ENCODE data around the gene FAM107A. TPM values are rescaled to one million over a fixed set of nuclear protein-coding genes. Genes with fewer than 3 reads are reported as not detected.

The FAM107A gene
- total and polyA plus RNA-seq, 12 donors = 18.3 to 149 (median 55.0) TPM

DNA sequence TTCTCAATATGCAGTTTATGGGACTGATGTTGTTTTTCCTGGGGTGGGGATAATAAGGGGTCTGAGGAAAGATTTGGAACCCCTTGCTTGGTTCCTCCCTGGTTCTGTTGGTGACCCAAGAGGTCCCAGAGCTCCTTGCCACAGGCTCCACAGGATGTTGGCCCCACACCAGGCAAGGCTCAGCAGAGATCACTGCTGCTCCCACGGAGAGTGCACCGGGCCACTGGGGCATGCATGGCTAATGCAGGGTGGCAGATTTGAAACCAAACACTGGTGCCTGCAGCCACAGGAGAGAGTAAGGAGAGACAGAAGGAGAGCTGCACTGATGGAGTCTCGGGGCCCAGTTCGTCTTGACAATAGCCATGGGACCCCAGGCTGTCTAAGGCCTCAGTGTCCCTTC lies 2.5 kb downstream of the FAM107A start:
- Histone ChIP-seq H3K9me3 (peaks cover 0 to 6% (median 0%) of the 10 kb centered on the region in 11 donors), H3K36me3 (peaks cover 0 to 1% (median 0%) of the 10 kb centered on the region in 9 donors), H3K4me3 (peak overlapping the region in 5 of 10 donors; percentile 33 to 61 (median 51)), H3K27ac (peak overlapping the region; percentile 13 to 96 (median 92)), H3K27me3 (no peaks in the 10 kb centered on the region), H3K4me1 (peaks cover 9 to 70% (median 55%) of the 10 kb centered on the region in 9 donors)
- TF ChIP-seq, protein P1, sequence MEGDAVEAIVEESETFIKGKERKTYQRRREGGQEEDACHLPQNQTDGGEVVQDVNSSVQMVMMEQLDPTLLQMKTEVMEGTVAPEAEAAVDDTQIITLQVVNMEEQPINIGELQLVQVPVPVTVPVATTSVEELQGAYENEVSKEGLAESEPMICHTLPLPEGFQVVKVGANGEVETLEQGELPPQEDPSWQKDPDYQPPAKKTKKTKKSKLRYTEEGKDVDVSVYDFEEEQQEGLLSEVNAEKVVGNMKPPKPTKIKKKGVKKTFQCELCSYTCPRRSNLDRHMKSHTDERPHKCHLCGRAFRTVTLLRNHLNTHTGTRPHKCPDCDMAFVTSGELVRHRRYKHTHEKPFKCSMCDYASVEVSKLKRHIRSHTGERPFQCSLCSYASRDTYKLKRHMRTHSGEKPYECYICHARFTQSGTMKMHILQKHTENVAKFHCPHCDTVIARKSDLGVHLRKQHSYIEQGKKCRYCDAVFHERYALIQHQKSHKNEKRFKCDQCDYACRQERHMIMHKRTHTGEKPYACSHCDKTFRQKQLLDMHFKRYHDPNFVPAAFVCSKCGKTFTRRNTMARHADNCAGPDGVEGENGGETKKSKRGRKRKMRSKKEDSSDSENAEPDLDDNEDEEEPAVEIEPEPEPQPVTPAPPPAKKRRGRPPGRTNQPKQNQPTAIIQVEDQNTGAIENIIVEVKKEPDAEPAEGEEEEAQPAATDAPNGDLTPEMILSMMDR (IDR thresholded peaks at IDR 0.05) = no peak
- intact Hi-C loops (cut with DNase I) = loop anchor here in 1 of 10 donors (1.0 kb wide), 1 partner anchor 25 kb away; no protein-coding TSS in a partner anchor
- 80 to 83% methylated on average over 4 of the region's 4 CpGs for WGBS, 2 donors
- DNase-seq (no peak), ATAC-seq (no peak)

DNA sequence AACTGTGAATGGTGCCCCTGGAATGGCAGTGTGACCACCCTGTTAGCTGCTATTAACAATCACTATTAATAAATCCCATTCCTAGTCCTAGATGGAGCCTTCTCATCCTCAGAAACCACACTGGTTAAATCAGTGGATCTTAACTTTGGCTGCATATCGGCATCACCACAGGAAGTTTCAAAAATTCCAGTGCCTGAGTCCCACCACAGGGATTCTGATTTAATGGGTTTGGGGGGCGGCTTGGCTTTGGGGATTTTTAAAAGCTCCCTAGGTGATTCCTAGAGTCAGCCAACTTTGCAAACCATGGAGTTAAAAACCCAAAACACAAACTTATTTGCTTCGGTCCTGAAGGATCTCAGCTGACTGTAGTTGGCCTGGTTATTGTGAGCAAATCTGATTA lies 3.1 kb downstream of the FAM107A start:
- Histone ChIP-seq H3K27me3 (no peaks in the 10 kb centered on the region), H3K27ac (peak overlapping the region; percentile 13 to 96 (median 91)), H3K36me3 (peaks cover 0 to 7% (median 0%) of the 10 kb centered on the region in 9 donors), H3K9me3 (peaks cover 0 to 6% (median 0%) of the 10 kb centered on the region in 11 donors), H3K4me3 (peak overlapping the region in 4 of 10 donors; percentile 19 to 56 (median 42)), H3K4me1 (peaks cover 9 to 74% (median 56%) of the 10 kb centered on the region in 9 donors)
- intact Hi-C loops (cut with DNase I) = loop anchor here in 1 of 10 donors (1.0 kb wide), 1 partner anchor 25 kb away; no protein-coding TSS in a partner anchor
- DNase-seq (no peak), ATAC-seq (no peak)
- TF ChIP-seq, protein P1 (IDR thresholded peaks at IDR 0.05) = no peak
- WGBS, 2 donors = 71 to 88% methylated on average over 3 of the region's 3 CpGs

DNA sequence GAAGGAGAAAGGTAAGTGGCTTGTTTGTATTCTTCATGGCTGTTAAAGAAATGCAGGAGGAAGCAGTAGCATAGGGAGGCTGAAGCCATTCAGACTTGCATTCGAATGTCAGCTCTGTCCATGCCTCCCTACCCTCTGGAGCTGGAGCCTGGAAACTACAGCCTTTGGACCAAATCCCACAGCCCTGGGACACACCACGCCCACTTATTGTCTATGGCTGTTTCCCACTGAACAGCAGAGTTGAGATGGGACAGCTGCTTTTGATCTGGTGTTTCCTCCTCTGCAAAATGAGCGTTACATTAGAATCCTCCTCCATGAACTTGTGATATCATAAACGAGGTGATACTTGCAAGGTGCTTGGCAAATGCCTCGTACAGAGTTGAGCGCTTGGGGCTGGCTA lies 3.6 kb downstream of the FAM107A start:
- no peaks in the 10 kb centered on the region for H3K27me3 ChIP-seq
- H3K4me1 ChIP-seq = peaks cover 9 to 77% (median 60%) of the 10 kb centered on the region in 9 donors
- intact Hi-C loops (cut with DNase I) = loop anchor here in 1 of 10 donors (1.0 kb wide), 1 partner anchor 26 kb away; no protein-coding TSS in a partner anchor
- H3K27ac ChIP-seq = peak overlapping the region in 8 of 10 donors; percentile 27 to 96 (median 93)
- WGBS, 2 donors = 37 to 41% methylated on average over 6 of the region's 6 CpGs
- peak overlapping the region in 4 of 10 donors; percentile 19 to 56 (median 42) for H3K4me3 ChIP-seq
- peaks cover 0 to 6% (median 0%) of the 10 kb centered on the region in 11 donors for H3K9me3 ChIP-seq
- ATAC-seq (peak in 6 of 8 donors; percentile 20 to 47 (median 28)), DNase-seq (peak in 1 of 2 donors; percentile 44)
- H3K36me3 ChIP-seq = peaks cover 0 to 8% (median 0%) of the 10 kb centered on the region in 9 donors
- TF ChIP-seq, protein P1 (IDR thresholded peaks at IDR 0.05) = no peak

GRCh38 chr3:58572634-58573230 lies 4.5 kb downstream of the FAM107A start:
- Histone ChIP-seq H3K27ac (peak overlapping the region in 5 of 10 donors; percentile 29 to 95 (median 90)), H3K9me3 (peaks cover 0 to 6% (median 0%) of the 10 kb centered on the region in 11 donors), H3K27me3 (no peaks in the 10 kb centered on the region), H3K4me1 (peaks cover 9 to 72% (median 58%) of the 10 kb centered on the region in 9 donors), H3K4me3 (no peak overlapping the region), H3K36me3 (peaks cover 0 to 13% (median 0%) of the 10 kb centered on the region in 9 donors)
- intact Hi-C loops (cut with DNase I) = no loop called here
- DNase-seq = no peak
- TF ChIP-seq, protein P1 (IDR thresholded peaks at IDR 0.05) = no peak
- no peak for ATAC-seq
- 96 to 100% methylated on average over 7 of the region's 7 CpGs for WGBS, 2 donors

Data from heart right ventricle (tissue), 16 donors.